MCF 10A (cell line): Measurements from ENCODE around the gene ACSL6. TPM values are rescaled to one million over a fixed set of nuclear protein-coding genes. Genes with fewer than 3 reads are reported as not detected.
"Not testable (repeated sequence)": the region's sequence is repeated elsewhere in the genome, so short reads cannot be mapped to it uniquely, and the experiment has no call there.

ENCODE experiments used
- BruUV-seq: library from RNA; stranded (reverse); fragments of 400-500 nt; replicated peaks from 2 replicates; lab custom pipeline; 2021; lab: Mats Ljungman, UMichigan
- CTCF ChIA-PET: fragments of 300-600 bp; sonication (Branson Sonifier 250); formaldehyde crosslinking; extraction: SDS; loops from one replicate; lab custom pipeline; 2021; ENCODE audit warnings: antibody characterized with exemption, inconsistent platforms; lab: Yijun Ruan, JAX
- POLR2A ChIA-PET: fragments of 300-600, 350-650 bp; sonication (Branson Sonifier 250); formaldehyde crosslinking; extraction: SDS; loops from one replicate; lab custom pipeline; 2020; ENCODE audit warnings: antibody characterized with exemption, inconsistent platforms; lab: Yijun Ruan, JAX
- DNase-seq: peaks from one replicate; pipeline ENCODE4 v3.0.0-alpha.2; 2018; ENCODE audit not compliant: unreplicated experiment
- H3K27ac Mint-ChIP-seq: one replicate; pipeline ENCODE4 v1.8.0; 2022; ENCODE audit warnings: mild to moderate bottlenecking, low read depth, mixed read lengths; ENCODE audit not compliant: unreplicated experiment
- H3K27me3 Mint-ChIP-seq: one replicate; pipeline ENCODE4 v1.8.0; 2022; ENCODE audit warnings: mixed read lengths; ENCODE audit not compliant: insufficient read depth, unreplicated experiment
- H3K36me3 Mint-ChIP-seq: one replicate; pipeline ENCODE4 v1.8.0; 2022; ENCODE audit warnings: mild to moderate bottlenecking, moderate library complexity, mixed read lengths; ENCODE audit not compliant: insufficient read depth, unreplicated experiment
- H3K4me1 Mint-ChIP-seq: one replicate; pipeline ENCODE4 v1.8.0; 2022; ENCODE audit warnings: mixed read lengths; ENCODE audit not compliant: insufficient read depth, unreplicated experiment
- H3K4me3 Mint-ChIP-seq: one replicate; pipeline ENCODE4 v1.8.0; 2022; ENCODE audit warnings: mild to moderate bottlenecking, moderate library complexity, mixed read lengths; ENCODE audit not compliant: unreplicated experiment
- H3K9me3 Mint-ChIP-seq: one replicate; pipeline ENCODE4 v1.8.0; 2022; ENCODE audit warnings: mixed read lengths; ENCODE audit not compliant: unreplicated experiment
- intact Hi-C: fragments of 100-400 bp; cut with micrococcal nuclease; formaldehyde crosslinking; loops from 2 replicates; pipeline ENCODE4 v1.14.1; 2022
- total RNA-seq: library from RNA; stranded (reverse); gene quantifications from 2 replicates; pipeline ENCODE4 v1.2.3, GENCODE V29; 2022
- TF ChIP-seq, protein P1 (sequence below): fragments of 200-600 bp; IDR thresholded peaks from one replicate; pipeline ENCODE4 v1.8.0; 2022; ENCODE audit warnings: antibody characterized with exemption, mild to moderate bottlenecking; ENCODE audit not compliant: unreplicated experiment

Gene ACSL6
- total RNA-seq, 1 experiment from 2014 or later = not detected

DNA sequence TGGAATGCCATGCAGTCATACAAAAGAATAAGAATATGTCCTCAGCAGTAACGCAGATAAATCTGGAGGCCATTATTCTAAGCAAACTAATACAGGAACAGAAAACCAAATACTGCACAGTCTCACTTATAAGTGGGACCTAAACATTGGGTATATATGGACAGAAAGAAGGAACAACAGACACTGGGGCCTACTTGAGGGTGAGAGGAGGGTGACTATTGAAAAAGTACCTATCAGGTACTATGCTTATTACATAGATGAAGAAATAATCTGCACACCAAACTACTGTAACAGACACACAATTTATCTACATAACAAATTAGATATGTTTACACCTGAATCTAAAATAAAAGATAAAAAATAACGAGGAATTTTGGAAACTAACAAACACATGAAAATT is 104.8 kb downstream of the ACSL6 start:
- ChIA-PET CTCF (no interaction called here), POLR2A (no interaction called here)
- intact Hi-C loops = no loop called here
- Mint-ChIP-seq H3K36me3 (no peaks in the 10 kb centered on the region), H3K4me3 (no peak overlapping the region), H3K9me3 (peaks cover 7% of the 10 kb centered on the region), H3K27ac (no peak overlapping the region), H3K4me1 (no peaks in the 10 kb centered on the region), H3K27me3 (peaks cover 88% of the 10 kb centered on the region)
- no peak for DNase-seq
- TF ChIP-seq, protein P1, sequence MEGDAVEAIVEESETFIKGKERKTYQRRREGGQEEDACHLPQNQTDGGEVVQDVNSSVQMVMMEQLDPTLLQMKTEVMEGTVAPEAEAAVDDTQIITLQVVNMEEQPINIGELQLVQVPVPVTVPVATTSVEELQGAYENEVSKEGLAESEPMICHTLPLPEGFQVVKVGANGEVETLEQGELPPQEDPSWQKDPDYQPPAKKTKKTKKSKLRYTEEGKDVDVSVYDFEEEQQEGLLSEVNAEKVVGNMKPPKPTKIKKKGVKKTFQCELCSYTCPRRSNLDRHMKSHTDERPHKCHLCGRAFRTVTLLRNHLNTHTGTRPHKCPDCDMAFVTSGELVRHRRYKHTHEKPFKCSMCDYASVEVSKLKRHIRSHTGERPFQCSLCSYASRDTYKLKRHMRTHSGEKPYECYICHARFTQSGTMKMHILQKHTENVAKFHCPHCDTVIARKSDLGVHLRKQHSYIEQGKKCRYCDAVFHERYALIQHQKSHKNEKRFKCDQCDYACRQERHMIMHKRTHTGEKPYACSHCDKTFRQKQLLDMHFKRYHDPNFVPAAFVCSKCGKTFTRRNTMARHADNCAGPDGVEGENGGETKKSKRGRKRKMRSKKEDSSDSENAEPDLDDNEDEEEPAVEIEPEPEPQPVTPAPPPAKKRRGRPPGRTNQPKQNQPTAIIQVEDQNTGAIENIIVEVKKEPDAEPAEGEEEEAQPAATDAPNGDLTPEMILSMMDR = no peak
- BruUV-seq = no TSS peak

DNA sequence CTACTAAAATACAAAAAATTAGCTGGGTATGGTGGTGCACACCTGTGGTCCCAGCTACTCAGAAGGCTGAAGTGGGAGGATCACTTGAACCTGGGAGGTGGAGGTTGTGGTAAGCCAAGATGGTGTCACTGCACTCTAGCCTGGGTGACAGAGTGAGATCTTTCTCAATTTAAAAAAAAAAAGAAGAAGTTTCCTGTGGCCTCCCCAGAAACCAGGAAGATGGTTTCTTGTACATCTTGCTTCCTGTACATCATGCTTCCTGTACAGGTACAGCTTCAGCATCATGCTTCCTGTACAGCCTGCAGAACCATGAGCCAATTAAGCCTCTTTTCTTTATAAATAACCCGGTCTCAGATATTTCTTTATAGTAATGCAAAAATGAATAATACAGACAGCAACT is 109.2 kb downstream of the ACSL6 start:
- ChIA-PET CTCF (interaction anchor here (0.6 to 1.0 kb wide), 2 partner anchors 54 to 163 kb away, joined by 3 to 4 read pairs; no protein-coding TSS in a partner anchor), POLR2A (interaction anchor here (0.9 to 1.0 kb wide), 2 partner anchors 9 to 17 kb away, joined by 4 to 5 read pairs; no protein-coding TSS in a partner anchor)
- H3K9me3 Mint-ChIP-seq, intact Hi-C loops, H3K27ac Mint-ChIP-seq, H3K4me1 Mint-ChIP-seq, H3K4me3 Mint-ChIP-seq, DNase-seq, H3K36me3 Mint-ChIP-seq, BruUV-seq: not testable (repeated sequence)
- H3K27me3 Mint-ChIP-seq = peaks cover 58% of the 10 kb centered on the region

Other genes with a start within 250 kb of the ACSL6 start
- 36.3 and 56.6 TPM in 2 replicates for gene FNIP1, start 214.6 kb downstream of the ACSL6 start, total RNA-seq
- not detected in 2 replicates for gene MEIKIN, start 66.0 kb downstream of the ACSL6 start, total RNA-seq
- not detected in 2 replicates for gene IL3, start 49.0 kb upstream of the ACSL6 start, total RNA-seq
- not detected in 2 replicates for gene CSF2, start 62.1 kb upstream of the ACSL6 start, total RNA-seq
- 53.1 and 91.1 TPM in 2 replicates for gene P4HA2, start 216.2 kb upstream of the ACSL6 start, total RNA-seq
- 91.4 and 101 TPM in 2 replicates for gene PDLIM4, start 246.0 kb upstream of the ACSL6 start, total RNA-seq